ENCODE measurements around the gene CCDC134. TPM values are rescaled to one million over a fixed set of nuclear protein-coding genes. Genes with fewer than 3 reads are reported as not detected.

CCDC134 gene
- total RNA-seq, 4 donors from 2014 or later = 10.1 to 22.0 (median 15.2) TPM

DNA sequence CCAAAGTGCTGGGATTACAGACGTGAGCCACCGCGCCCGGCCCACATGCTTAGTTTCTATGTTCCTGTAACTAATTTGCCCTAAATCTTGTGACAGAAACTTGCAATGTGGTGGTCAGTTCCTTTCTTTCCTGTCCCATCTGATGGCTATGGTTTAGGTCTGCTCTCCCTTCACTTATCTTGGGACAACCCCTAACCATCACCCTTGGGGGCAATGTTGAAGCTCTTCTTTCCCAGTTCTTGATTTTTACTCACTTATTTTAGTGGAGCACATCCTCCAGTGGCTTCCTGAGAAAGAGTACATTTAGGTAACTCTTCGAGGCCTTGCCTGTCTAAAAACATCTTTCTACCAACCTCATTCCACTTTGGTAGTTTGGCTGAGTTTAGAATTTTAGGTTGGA is 39.7 kb downstream of the CCDC134 start:
- H3K27me3 ChIP-seq = no peaks in the 10 kb centered on the region
- H3K27ac ChIP-seq = peak overlapping the region; percentile 74
- H3K36me3 ChIP-seq = no peaks in the 10 kb centered on the region
- no peak for DNase-seq (ENCODE audit: low spot score in 2 of 2)
- WGBS = 91% methylated on average over 5 of the region's 5 CpGs
- H3K4me3 ChIP-seq = no peak overlapping the region
- no peaks in the 10 kb centered on the region for H3K9me3 ChIP-seq
- TF ChIP-seq POLR2AphosphoS5 (IDR thresholded peaks at IDR 0.05) (no peak), EP300 (IDR thresholded peaks at IDR 0.05) (no peak), POLR2A (IDR thresholded peaks at IDR 0.05) (no peak)
- TF ChIP-seq, protein P1, sequence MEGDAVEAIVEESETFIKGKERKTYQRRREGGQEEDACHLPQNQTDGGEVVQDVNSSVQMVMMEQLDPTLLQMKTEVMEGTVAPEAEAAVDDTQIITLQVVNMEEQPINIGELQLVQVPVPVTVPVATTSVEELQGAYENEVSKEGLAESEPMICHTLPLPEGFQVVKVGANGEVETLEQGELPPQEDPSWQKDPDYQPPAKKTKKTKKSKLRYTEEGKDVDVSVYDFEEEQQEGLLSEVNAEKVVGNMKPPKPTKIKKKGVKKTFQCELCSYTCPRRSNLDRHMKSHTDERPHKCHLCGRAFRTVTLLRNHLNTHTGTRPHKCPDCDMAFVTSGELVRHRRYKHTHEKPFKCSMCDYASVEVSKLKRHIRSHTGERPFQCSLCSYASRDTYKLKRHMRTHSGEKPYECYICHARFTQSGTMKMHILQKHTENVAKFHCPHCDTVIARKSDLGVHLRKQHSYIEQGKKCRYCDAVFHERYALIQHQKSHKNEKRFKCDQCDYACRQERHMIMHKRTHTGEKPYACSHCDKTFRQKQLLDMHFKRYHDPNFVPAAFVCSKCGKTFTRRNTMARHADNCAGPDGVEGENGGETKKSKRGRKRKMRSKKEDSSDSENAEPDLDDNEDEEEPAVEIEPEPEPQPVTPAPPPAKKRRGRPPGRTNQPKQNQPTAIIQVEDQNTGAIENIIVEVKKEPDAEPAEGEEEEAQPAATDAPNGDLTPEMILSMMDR (IDR thresholded peaks at IDR 0.05) = no peak
- peaks cover 68% of the 10 kb centered on the region for H3K4me1 ChIP-seq

DNA sequence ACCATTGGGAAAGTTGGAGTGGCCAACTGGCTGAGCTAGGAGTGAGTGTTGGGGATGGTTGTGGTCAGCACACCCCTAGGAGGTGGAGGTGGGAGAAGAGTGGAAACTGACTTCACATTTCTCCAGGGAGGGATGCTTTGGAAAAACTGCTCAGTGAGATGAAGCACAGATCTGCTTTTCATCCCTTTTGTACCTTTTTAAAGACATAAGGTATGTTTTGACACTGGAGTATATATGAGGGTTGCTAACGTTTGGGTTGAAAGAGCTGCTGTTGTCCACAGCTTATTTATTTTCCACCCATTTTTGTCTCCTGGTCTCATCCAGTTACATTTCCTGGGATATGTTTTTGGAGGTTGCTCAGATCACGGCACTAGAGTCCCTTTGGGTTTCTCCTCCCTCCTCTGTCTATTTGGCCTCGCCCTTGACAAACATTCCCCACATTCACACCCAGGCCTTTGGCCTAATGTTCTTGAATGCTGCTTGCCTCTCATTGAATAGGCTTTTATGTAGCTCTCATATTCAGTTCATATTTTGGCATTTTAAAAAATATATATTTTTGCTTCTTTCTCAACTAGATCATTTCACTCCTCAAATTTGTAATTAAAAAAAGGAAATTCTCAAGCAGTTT is 40.7 kb downstream of the CCDC134 start:
- peaks cover 78% of the 10 kb centered on the region for H3K4me1 ChIP-seq
- WGBS = 39% methylated on average over 3 of the region's 3 CpGs
- H3K27me3 ChIP-seq = no peaks in the 10 kb centered on the region
- TF ChIP-seq, protein P1 (IDR thresholded peaks at IDR 0.05) = no peak
- no peak for TF ChIP-seq POLR2AphosphoS5 (IDR thresholded peaks at IDR 0.05)
- TF ChIP-seq EP300 (IDR thresholded peaks at IDR 0.05) = no peak
- TF ChIP-seq POLR2A (IDR thresholded peaks at IDR 0.05) = no peak
- peak overlapping the region; percentile 83 for H3K27ac ChIP-seq
- no peak for DNase-seq (ENCODE audit: low spot score in 2 of 2)
- H3K9me3 ChIP-seq = no peaks in the 10 kb centered on the region
- H3K4me3 ChIP-seq = no peak overlapping the region
- H3K36me3 ChIP-seq = no peaks in the 10 kb centered on the region

DNA sequence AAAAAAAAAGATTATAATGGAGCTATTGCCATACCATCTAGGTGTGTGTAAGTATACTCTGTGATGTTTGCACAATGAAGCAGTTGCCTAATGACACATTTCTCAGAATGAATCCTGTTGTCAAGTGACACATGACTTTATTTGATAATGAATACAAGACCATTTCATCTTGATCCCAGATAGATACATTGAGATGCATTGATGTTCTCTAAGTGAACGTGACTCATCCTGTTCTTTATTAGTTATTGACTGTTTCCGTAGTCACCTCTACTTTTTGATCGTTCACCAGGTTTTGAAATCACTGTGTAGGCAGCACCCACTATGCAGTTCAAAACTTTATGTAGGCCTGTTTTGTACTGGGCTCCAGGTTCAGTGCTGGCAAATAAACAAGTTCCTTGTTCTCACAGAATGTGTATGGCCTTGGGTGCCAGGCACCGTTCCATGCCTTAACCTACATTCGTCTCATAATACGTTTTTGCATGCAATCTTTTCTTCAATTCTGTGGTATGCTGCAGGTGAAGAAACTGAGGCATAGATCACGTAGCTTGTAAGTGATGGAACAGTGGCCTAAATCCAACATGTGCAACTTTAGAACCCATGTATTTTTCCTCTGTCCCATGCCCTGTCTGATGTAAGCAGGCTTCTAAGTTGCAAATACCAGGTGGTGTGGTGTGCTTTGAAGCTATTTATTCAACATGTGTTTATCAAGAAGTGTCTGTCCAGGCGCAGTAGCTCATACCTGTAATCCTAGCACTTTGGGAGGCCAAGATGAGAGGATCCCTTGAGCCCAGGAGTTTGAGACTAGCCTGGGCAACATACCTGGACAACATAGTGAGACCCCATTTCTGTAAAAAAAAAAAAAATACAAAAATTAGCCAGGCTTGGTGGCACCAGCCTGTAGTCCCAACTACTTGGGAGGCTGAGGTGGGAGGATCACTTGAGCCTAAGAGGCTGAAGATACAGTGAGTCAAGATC is 42.8 kb downstream of the CCDC134 start:
- H3K36me3 ChIP-seq = no peaks in the 10 kb centered on the region
- no peaks in the 10 kb centered on the region for H3K27me3 ChIP-seq
- WGBS = 54% methylated on average over 8 of the region's 8 CpGs
- H3K4me3 ChIP-seq = no peak overlapping the region
- no peaks in the 10 kb centered on the region for H3K9me3 ChIP-seq
- H3K27ac ChIP-seq = peak overlapping the region; percentile 83
- no peak for TF ChIP-seq EP300 (IDR thresholded peaks at IDR 0.05)
- TF ChIP-seq POLR2AphosphoS5 (IDR thresholded peaks at IDR 0.05) = no peak
- TF ChIP-seq, protein P1 (IDR thresholded peaks at IDR 0.05) = no peak
- TF ChIP-seq POLR2A (IDR thresholded peaks at IDR 0.05) = no peak
- DNase-seq (ENCODE audit: low spot score in 2 of 2) = no peak
- peaks cover 98% of the 10 kb centered on the region for H3K4me1 ChIP-seq

DNA sequence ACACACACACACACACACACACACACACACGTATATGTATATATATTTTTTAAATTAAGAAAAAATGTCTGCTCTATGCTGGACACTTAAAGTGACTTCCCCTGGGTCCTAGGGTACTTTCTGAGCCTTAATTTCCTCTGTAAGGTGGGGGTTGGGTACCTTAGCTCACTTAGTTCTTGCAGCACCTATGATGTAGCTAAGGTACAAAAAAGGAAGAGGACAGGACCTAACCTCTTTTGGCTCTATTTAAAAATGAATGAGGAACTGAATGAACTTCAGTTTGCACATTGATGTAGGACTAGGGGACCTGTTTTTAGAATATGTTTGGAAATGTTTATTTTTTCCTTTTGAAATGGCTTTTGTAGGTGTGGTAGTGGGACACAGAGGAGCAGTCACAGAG is 43.6 kb downstream of the CCDC134 start:
- peaks cover 95% of the 10 kb centered on the region for H3K4me1 ChIP-seq
- no peaks in the 10 kb centered on the region for H3K36me3 ChIP-seq
- 59% methylated on average over 1 of the region's 1 CpG for WGBS
- H3K27me3 ChIP-seq = no peaks in the 10 kb centered on the region
- peak overlapping the region; percentile 83 for H3K27ac ChIP-seq
- no peaks in the 10 kb centered on the region for H3K9me3 ChIP-seq
- no peak for DNase-seq (ENCODE audit: low spot score in 2 of 2)
- TF ChIP-seq POLR2A (IDR thresholded peaks at IDR 0.05) = no peak
- no peak for TF ChIP-seq EP300 (IDR thresholded peaks at IDR 0.05)
- TF ChIP-seq POLR2AphosphoS5 (IDR thresholded peaks at IDR 0.05) = no peak
- TF ChIP-seq, protein P1 (IDR thresholded peaks at IDR 0.05) = no peak
- no peak overlapping the region for H3K4me3 ChIP-seq

DNA sequence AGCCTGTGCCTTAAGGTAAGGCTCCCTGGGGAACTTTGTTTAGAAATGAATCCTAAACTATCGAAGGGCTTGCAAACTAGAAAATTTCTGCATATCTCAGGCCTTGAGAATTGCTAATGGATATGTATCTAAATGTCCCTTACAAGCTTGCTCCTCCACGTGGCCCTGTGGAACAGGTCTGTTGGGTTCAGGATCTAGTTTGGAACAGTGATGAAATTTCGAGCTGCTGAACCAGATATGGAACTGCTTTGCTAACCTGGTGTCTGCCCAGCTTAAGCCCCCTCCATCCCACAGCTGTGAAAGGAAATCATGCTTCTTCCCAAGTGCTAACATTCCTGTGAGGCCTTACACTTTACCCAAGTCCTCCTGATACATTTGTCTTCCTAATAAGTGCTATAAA is 44.0 kb downstream of the CCDC134 start:
- WGBS = 68% methylated on average over 3 of the region's 3 CpGs
- TF ChIP-seq, protein P1 (IDR thresholded peaks at IDR 0.05) = no peak
- TF ChIP-seq POLR2AphosphoS5 (IDR thresholded peaks at IDR 0.05) (peak in 2 of 3 donors; percentile 17 to 51), EP300 (IDR thresholded peaks at IDR 0.05) (no peak), POLR2A (IDR thresholded peaks at IDR 0.05) (no peak)
- no peaks in the 10 kb centered on the region for H3K27me3 ChIP-seq
- no peaks in the 10 kb centered on the region for H3K36me3 ChIP-seq
- H3K27ac ChIP-seq = peak overlapping the region; percentile 83
- H3K4me3 ChIP-seq = no peak overlapping the region
- peaks cover 91% of the 10 kb centered on the region for H3K4me1 ChIP-seq
- H3K9me3 ChIP-seq = no peaks in the 10 kb centered on the region
- no peak for DNase-seq (ENCODE audit: low spot score in 2 of 2)

Measured in suprapubic skin (tissue), 4 donors.